ENCODE measurements around the gene HACD3. TPM values are rescaled to one million over a fixed set of nuclear protein-coding genes. Genes with fewer than 3 reads are reported as not detected.
A peak's percentile ranks its signal among the peaks of the same experiment; 100 is the strongest.

Gene HACD3
- total and polyA plus RNA-seq, 9 of the 15 experiments (the other 6 are each of a cell fraction or from before 2014, with no cell fraction given), result 48.1 to 117 (median 72.8) TPM

GRCh38 chr15:65530318-65531111, at the start of gene HACD3 (continued):
- TF ChIP-seq MNT (conservative IDR thresholded peaks at IDR 0.05) (peak in 1 of 2 experiments; percentile 64; a peak in 3 of 4 replicates), KAT2B (IDR thresholded peaks at IDR 0.05; ENCODE audit: low read depth, low read length) (no peak), RCOR1 (IDR thresholded peaks at IDR 0.05; ENCODE audit: borderline replicate concordance in 1 of 2, low read depth in 2 of 2, low read length in 2 of 2) (0 out of 4 replicates have a peak, but pooled peaks of 1 of the 2 experiments have one; percentile 21), CHCHD3 (CRISPR knock-in tag; IDR thresholded peaks at IDR 0.05) (no peak), PTBP1 (IDR thresholded peaks at IDR 0.05; ENCODE audit: low read depth, low read length) (no peak), FOXJ2 (tag; IDR thresholded peaks at IDR 0.05) (no peak), ZBTB1 (CRISPR knock-in tag; IDR thresholded peaks at IDR 0.05; ENCODE audit: borderline replicate concordance, low read depth) (peak; percentile 17; the same call in 1 of the 2 replicates), ZNF398 (CRISPR knock-in tag; IDR thresholded peaks at IDR 0.05) (no peak), TFAP4 (CRISPR knock-in tag; IDR thresholded peaks at IDR 0.05; ENCODE audit: borderline replicate concordance) (peak; percentile 61; the same call in 1 of the 2 replicates), ZNF316 (IDR thresholded peaks at IDR 0.05) (no peak), SAFB (IDR thresholded peaks at IDR 0.05; ENCODE audit: borderline replicate concordance, low read depth, low read length) (no peak), ZNF512 (tag; IDR thresholded peaks at IDR 0.05) (no peak), E2F1 (CRISPR knock-in tag; IDR thresholded peaks at IDR 0.05) (peak; percentile 87), ZBTB2 (IDR thresholded peaks at IDR 0.05) (peak; percentile 42; the same call in 1 of the 2 replicates), POLR3G (IDR thresholded peaks at IDR 0.05; ENCODE audit: extremely low read depth, insufficient read length, insufficient replicate concordance) (no peak)

Measured in K562 (cell line).